Breast epithelium (tissue), 4 donors: ENCODE measurements around the gene ADAMTSL5. TPM values are rescaled to one million over a fixed set of nuclear protein-coding genes. Genes with fewer than 3 reads are reported as not detected.

Experiments
- DNase-seq, 2 donors: peaks; one replicate each; pipeline ENCODE4 v3.0.0-alpha.2; 2019; ENCODE audit warnings: low spot score in 2 of 2
- H3K27ac ChIP-seq, 2 donors: fragments of 200-600 bp; sonication (generic) in 1 of 2; one replicate each; pipeline ENCODE4 v1.5.1; 2016 to 2019; ENCODE audit warnings: mild to moderate bottlenecking in 1 of 2
- H3K27me3 ChIP-seq, 2 donors: fragments of 200-600 bp; sonication (generic) in 1 of 2; one replicate each; pipeline versions ENCODE4 v1.5.1 to v1.6.0; 2017 to 2019; ENCODE audit warnings: control low read depth in 1 of 2, mild to moderate bottlenecking in 1 of 2
- H3K36me3 ChIP-seq: fragments of 200-600 bp; one replicate; pipeline ENCODE4 v1.5.1; 2019
- H3K4me1 ChIP-seq, 2 donors: fragments of 200-600 bp; sonication (generic); one replicate each; pipeline ENCODE4 v1.5.1; 2016 to 2019; ENCODE audit warnings: control low read depth in 1 of 2
- H3K4me3 ChIP-seq, 3 donors: fragments of 200-600 bp; sonication (generic); 1 replicate in 2 of 3; 2 replicates in 1 of 3; pipeline ENCODE4 v1.5.1; 2016 to 2019; ENCODE audit warnings: mild to moderate bottlenecking in 3 of 3, moderate library complexity in 2 of 3
- H3K9me3 ChIP-seq, 2 donors: fragments of 200-600 bp; sonication (generic) in 1 of 2; one replicate each; pipeline ENCODE4 v1.5.1; 2016 to 2019; ENCODE audit warnings: control low read depth in 1 of 2
- CTCF ChIP-seq, 3 donors: fragments of 450-650 bp; IDR thresholded peaks; one replicate each; pipeline ENCODE4 v1.5.1; 2016 to 2017; ENCODE audit warnings: antibody characterized with exemption in 3 of 3, mild to moderate bottlenecking in 3 of 3, moderate library complexity in 3 of 3
- POLR2A ChIP-seq: fragments of 450-650 bp; IDR thresholded peaks from one replicate; pipeline ENCODE4 v1.6.1; 2016; ENCODE audit warnings: antibody characterized with exemption, mild to moderate bottlenecking, moderate library complexity
- POLR2AphosphoS5 ChIP-seq, 3 donors: sonication (generic); formaldehyde crosslinking; IDR thresholded peaks; one replicate each; pipeline ENCODE4 v1.6.1; 2017; ENCODE audit warnings: antibody characterized with exemption in 3 of 3
- intact Hi-C: fragments of 100-400 bp; cut with DNase I; formaldehyde crosslinking; loops from one replicate; pipeline ENCODE4 v1.15.1; 2023; ENCODE audit warnings: low total_unique reads
- total RNA-seq, 3 donors: library from RNA; depleted of rRNA; stranded (reverse); fragments of >200 nt; gene quantifications; one replicate each; pipeline ENCODE4 v1.1.0, GENCODE V29; 2016

ADAMTSL5 gene
- total RNA-seq, 3 donors from 2014 or later: 1.3 to 3.5 (median 2.1) TPM

GRCh38 chr19:1492474-1493006 lies 20.3 kb downstream of the ADAMTSL5 start:
- DNase-seq: no peak
- peaks cover 0 to 7% of the 10 kb centered on the region in 2 donors for H3K4me1 ChIP-seq
- H3K27ac ChIP-seq: peak overlapping the region in 1 of 2 donors; percentile 5
- H3K4me3 ChIP-seq: no peak overlapping the region
- no peaks in the 10 kb centered on the region for H3K36me3 ChIP-seq
- no peaks in the 10 kb centered on the region for H3K9me3 ChIP-seq
- intact Hi-C loops: no loop called here
- H3K27me3 ChIP-seq: peaks cover 0 to 2% of the 10 kb centered on the region in 2 donors
- TF ChIP-seq POLR2AphosphoS5 (IDR thresholded peaks at IDR 0.05) (no peak), CTCF (IDR thresholded peaks at IDR 0.05) (no peak), POLR2A (no peak)

DNA sequence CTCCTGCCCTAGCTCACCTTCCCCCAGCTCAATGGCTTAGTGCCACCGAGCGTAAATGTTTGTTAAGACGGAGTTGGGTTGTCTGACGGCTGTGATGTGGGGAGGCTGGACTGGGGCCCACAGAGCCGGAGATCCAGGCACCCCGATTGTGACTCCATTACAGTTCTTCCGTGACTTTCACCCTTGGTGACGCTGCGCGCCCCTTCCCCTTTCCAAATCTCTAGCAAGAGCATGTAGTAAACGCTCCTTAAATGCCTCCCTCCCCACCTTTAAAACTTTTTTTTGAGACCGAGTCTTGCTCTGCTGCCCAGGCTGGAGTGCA lies 21.0 kb downstream of the ADAMTSL5 start:
- TF ChIP-seq POLR2AphosphoS5 (IDR thresholded peaks at IDR 0.05) (no peak), CTCF (IDR thresholded peaks at IDR 0.05) (no peak), POLR2A (no peak)
- H3K27ac ChIP-seq: peak overlapping the region in 1 of 2 donors; percentile 49
- intact Hi-C loops: no loop called here
- peak in 1 of 2 donors; percentile 43 for DNase-seq
- no peaks in the 10 kb centered on the region for H3K9me3 ChIP-seq
- H3K36me3 ChIP-seq: no peaks in the 10 kb centered on the region
- peaks cover 0 to 7% of the 10 kb centered on the region in 2 donors for H3K4me1 ChIP-seq
- H3K4me3 ChIP-seq: peak overlapping the region in 2 of 3 donors; percentile 65 to 66
- H3K27me3 ChIP-seq: peaks cover 0 to 2% of the 10 kb centered on the region in 2 donors

DNA sequence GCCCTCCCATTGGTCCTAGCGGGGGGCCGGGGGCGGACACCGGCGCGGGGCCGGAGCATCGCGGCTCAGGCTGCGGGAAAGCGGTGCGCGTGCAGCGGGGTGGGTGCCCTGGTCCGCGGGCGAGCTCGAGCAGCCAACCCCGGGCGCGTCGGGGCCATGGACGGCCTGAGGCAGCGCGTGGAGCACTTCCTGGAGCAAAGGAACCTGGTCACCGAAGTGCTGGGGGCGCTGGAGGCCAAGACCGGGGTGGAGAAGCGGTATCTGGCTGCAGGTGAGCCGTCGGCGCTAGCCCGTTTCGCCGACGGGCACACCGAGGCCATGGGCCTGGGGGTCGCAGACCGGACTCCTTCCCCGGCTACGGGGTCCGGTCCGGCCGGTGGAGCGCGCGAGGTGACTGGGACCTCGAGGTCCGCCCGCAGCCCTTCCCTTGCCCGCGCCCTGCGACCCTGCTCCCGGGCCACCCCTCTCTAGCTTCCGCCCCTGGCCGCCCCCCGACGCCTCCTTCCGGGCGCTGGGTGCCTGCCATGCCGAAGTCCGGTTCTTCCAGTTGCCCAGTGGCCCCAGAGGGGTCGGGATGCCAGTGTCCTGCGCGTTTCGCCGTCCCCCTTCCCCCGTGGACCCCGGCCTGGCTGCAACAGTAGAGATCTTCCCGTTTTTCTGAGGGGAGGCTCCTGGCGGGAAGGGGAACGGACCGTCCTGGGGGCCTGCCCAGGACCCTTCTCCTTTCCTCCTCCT lies 21.5 kb downstream of the ADAMTSL5 start, which contains the start of gene REEP6:
REEP6 (plus strand) TSS at position 68 of the 735 bp plus-strand sequence; CDS start at position 157, 89 bp downstream.
- Histone ChIP-seq H3K36me3 (no peaks in the 10 kb centered on the region), H3K4me1 (peaks cover 0 to 7% of the 10 kb centered on the region in 2 donors), H3K4me3 (peak within 1 kb of the TSS; percentile 45 to 71 (median 66)), H3K27me3 (peaks cover 0 to 2% of the 10 kb centered on the region in 2 donors), H3K9me3 (no peaks in the 10 kb centered on the region), H3K27ac (peak within 1 kb of the TSS; percentile 82 to 89)
- TF ChIP-seq CTCF (IDR thresholded peaks at IDR 0.05) (peak in 1 of 3 donors; percentile 8), POLR2A (no peak)
- intact Hi-C loops: no loop called here
- no peak for DNase-seq

DNA sequence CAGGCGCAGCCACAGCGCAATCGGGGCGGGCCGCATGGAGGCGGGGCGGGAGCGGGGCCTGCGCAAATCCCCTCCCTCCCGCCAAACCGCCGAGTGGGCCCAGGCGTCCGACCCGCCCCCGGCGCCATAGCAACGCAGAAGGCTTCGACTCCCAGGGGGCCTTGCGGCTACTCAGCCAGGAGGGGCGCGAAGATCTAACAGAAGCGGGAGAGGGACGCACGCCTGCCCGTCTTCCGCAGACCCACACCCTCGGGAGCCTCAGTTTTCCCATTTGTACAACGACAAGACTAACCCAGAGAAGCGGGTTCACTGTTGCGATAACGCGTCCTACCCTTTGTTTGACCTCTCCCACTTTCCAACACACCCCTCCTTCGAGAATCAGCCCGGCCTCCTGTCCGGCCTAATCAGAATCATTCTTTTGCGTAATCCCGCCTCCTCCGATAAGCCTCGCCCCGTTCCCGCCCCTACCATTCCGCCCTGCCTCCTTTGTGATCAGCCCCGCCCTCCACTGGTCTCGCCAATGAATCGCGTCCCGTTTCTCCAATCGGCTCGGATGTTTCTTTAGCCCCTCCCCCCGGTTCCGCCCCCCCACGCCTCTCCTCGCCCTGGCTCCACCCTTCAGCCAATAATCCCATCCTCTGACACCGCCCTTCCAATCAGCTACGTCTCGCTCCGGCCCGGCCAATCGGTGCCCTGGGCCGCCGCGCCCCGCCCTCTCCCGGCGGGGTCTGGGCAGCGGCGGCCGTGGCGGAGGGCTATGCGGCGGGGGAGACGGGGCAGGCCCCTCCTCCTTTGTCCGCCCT lies 22.3 kb downstream of the ADAMTSL5 start, which contains the start of gene PCSK4:
PCSK4 (minus strand) TSS at position 40 of the 803 bp plus-strand sequence; CDS start at position 36, 4 bp downstream.
- H3K4me1 ChIP-seq: peaks cover 0 to 7% of the 10 kb centered on the region in 2 donors
- peak; percentile 99 to 100 for DNase-seq
- peak within 1 kb of the TSS; percentile 45 to 71 (median 66) for H3K4me3 ChIP-seq
- H3K27ac ChIP-seq: peak within 1 kb of the TSS; percentile 82 to 89
- no peaks in the 10 kb centered on the region for H3K9me3 ChIP-seq
- H3K36me3 ChIP-seq: no peaks in the 10 kb centered on the region
- TF ChIP-seq POLR2A: no peak
- TF ChIP-seq POLR2AphosphoS5 (IDR thresholded peaks at IDR 0.05): peak; percentile 63 to 75 (median 63)
- H3K27me3 ChIP-seq: peaks cover 0 to 2% of the 10 kb centered on the region in 2 donors
- intact Hi-C loops: no loop called here

- Histone ChIP-seq H3K9me3 (no peaks in the 10 kb centered on the region), H3K4me1 (peaks cover 0 to 7% of the 10 kb centered on the region in 2 donors), H3K36me3 (no peaks in the 10 kb centered on the region), H3K27me3 (peaks cover 0 to 2% of the 10 kb centered on the region in 2 donors), H3K4me3 (peak overlapping the region; percentile 45 to 71 (median 66)), H3K27ac (peak overlapping the region; percentile 82 to 89)
- DNase-seq: no peak
- TF ChIP-seq CTCF (IDR thresholded peaks at IDR 0.05): no peak
- TF ChIP-seq POLR2A: no peak
- no peak for TF ChIP-seq POLR2AphosphoS5 (IDR thresholded peaks at IDR 0.05)
- intact Hi-C loops: no loop called here
These were observed 23.1 kb downstream of the ADAMTSL5 start for GRCh38 chr19:1489463-1490310.
